ENCODE results near the gene CENPP.

CENPP gene

GRCh38 chr9:92325269-92325990, at the start of gene CENPP, which contains the start of gene NOL8:
Gene CENPP, plus strand, starts transcription at chr9:92325953.
Gene NOL8, minus strand, starts transcription at chr9:92325350. Its CDS starts 1,189 bp downstream, at chr9:92324161.
- peak; percentile 61 to 70 for DNase-seq (ENCODE audit: extremely low read depth in 1 of 2, low read depth in 1 of 2)

- DNase-seq (ENCODE audit: extremely low read depth in 1 of 2, low read depth in 1 of 2), result no peak
Measured at GRCh38 chr9:92276331-92277032, 49.3 kb upstream of the CENPP start.

DNA sequence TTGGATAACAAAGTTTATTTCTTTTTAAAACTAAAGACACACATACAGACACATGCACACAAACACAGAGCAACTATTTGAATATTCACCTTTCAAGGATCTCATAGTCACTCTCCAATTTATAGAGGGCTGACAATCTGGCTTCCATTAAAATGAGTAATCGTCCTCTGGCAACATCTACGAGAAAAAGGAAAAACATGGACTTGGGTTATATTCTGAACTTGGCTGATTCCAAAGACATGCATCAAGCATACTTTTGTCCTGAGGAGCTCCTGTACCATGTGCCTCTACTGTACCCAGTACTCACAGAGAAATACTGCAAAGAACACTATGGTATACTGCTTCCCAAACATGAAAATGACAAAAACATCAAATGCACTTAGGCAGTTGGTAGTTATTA, 47.6 kb upstream of the CENPP start:
- no peak for DNase-seq (ENCODE audit: extremely low read depth in 1 of 2, low read depth in 1 of 2)

DNA sequence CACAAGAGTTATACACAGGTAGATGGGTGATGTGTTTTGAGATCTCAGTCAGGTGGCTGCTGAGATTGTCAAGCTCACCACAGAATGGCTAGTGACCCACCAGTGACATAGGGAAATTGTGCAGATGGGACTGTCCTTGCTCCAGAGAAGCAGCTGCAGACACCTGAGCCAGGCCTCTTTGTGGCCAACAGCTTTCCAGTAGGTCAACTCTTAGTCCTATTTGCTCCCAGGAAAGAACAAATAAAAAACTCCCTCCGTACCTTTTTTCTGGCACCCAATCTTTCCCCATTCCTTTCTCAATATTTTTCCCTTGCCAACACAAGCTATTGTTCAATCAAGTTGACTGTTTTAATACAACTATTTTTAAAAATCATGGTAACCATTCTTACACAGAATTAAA, 46.5 kb upstream of the CENPP start:
- no peak for DNase-seq (ENCODE audit: extremely low read depth in 1 of 2, low read depth in 1 of 2)

- no peak for DNase-seq (ENCODE audit: extremely low read depth in 1 of 2, low read depth in 1 of 2)
Measured at GRCh38 chr9:92289708-92290390, 35.9 kb upstream of the CENPP start.

- no peak for DNase-seq (ENCODE audit: extremely low read depth in 1 of 2, low read depth in 1 of 2)
Measured at GRCh38 chr9:92290785-92291429, 34.8 kb upstream of the CENPP start.

GRCh38 chr9:92291577-92291976, 34.2 kb upstream of the CENPP start:
- no peak for DNase-seq (ENCODE audit: extremely low read depth in 1 of 2, low read depth in 1 of 2)

GRCh38 chr9:92292338-92293074, 33.2 kb upstream of the CENPP start:
- DNase-seq (ENCODE audit: extremely low read depth in 1 of 2, low read depth in 1 of 2), result no peak

DNA sequence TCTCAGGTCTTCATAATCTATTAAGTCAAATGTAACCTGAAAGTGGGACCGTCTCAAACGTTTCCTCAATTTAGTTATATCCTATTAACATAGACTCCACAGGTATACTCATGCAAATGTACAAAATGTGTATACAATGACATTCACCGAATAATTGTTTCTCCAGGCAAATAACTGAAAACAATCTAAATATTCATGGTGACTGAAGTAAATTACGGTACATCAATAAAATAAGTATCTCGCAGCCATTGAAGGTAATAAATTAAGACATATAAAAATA, 32.7 kb upstream of the CENPP start:
- DNase-seq (ENCODE audit: extremely low read depth in 1 of 2, low read depth in 1 of 2), result no peak

DNA sequence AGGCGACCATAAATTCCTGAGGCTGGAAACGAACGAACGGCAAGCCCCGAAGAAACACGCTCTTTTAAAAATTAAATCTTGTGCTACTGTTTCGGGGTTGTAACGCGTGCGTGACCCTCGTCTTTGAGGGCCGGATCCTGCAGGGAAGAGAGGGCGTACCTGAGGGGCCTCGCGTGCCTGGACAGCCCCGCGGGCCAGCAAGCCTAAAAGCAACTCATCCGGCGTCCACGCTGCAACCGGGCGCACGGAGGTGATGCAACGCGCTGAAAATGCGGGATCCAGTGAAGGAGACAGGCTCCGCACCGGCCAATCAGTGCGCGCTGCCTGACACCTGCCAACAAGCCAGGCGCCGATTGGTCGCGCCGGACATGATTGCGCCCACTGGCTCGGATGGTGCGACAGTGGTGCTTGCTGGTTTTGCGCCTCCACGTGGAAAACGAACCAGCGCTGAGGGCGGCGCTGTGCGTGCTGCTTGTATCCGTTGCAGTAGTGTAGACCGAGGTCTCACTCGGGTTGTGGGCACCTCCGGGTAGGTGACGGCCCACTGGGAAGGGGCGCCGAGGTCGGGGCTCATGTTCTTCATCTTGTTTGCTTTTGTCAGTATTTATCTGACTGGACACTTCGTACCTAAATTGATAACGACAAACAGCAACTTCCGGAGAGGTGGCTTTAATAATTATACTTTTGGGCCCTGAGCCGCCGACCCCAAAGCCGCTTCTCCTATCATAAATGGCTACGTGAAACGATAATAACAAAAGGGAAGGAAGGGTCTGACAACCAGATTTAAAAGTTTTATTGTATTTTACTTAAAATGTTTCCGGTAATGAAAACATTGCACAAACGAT, 32.1 kb upstream of the CENPP start, which contains the start of gene IARS1:
TSS of gene IARS1 (minus strand) at position 246 of the 845 bp plus-strand sequence. CDS start 4,278 bp downstream, outside the sequence.
- DNase-seq (ENCODE audit: extremely low read depth in 1 of 2, low read depth in 1 of 2), result peak; percentile 98

DNA sequence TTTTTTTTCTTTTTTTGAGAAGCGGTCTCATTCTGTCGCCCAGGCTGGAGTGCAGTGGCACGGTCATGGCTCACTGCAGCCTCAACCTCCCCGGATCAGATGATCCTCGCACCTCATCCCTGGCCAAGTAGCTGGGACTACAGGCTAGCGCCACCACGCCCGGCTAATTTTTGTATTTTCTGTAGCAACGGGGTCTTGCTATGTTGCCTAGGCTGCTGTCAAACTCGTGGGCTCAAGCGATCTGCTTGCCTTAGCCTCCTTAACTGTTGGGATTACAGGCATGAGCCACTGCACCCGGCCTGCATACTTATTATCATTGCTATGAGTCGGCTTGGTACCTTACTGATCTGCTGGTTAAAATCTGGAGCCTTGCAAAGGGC, 31.5 kb upstream of the CENPP start:
- no peak for DNase-seq (ENCODE audit: extremely low read depth in 1 of 2, low read depth in 1 of 2)

DNA sequence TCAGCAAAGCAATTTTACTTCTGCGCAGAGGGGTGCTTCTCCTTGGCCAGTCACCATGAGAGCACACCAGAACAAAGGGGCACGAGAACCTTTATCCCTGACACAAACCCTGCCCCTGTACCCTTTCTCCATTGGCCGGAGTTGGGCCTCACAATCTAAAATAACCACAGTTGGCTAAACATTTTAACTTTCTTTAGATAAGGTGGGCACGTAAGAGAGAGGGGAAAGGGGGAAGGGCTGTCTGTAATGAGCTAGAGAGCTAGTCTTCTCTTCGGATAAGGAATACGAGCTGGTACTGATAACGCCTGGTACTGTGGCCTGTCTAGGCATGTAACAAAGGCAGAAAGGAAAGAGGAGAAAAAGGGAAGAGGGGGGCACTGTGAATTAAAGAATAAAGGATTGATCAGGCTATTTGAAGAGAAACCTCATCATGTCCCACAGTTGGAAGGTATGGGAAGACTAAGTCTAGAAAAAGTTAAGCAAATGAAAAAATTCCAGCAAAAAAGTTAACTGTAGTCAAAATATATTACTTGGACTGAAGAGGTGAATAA, 30.4 kb upstream of the CENPP start:
- DNase-seq (ENCODE audit: extremely low read depth in 1 of 2, low read depth in 1 of 2), result no peak

DNA sequence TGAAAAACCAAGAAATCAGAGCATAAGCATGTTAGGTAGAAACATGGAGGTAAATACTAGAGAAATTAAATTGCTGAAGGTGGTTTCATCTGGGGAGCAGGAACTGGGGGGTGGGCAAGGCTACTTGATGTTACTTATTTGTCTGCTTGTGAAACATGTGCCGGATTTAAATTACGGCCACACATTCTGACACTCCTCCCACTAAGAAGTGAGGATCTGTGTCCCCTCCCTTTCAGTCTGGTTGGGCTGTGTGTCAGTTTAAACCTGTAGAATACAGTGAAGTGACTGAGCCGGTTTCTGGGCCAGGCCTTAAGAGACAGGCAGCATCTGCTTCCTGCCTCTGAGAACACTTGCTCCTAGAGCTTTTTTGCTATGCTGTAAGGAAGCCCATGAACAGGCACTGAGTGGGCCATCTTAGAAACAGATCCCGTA, 29.9 kb upstream of the CENPP start:
- DNase-seq (ENCODE audit: extremely low read depth in 1 of 2, low read depth in 1 of 2), result no peak

DNA sequence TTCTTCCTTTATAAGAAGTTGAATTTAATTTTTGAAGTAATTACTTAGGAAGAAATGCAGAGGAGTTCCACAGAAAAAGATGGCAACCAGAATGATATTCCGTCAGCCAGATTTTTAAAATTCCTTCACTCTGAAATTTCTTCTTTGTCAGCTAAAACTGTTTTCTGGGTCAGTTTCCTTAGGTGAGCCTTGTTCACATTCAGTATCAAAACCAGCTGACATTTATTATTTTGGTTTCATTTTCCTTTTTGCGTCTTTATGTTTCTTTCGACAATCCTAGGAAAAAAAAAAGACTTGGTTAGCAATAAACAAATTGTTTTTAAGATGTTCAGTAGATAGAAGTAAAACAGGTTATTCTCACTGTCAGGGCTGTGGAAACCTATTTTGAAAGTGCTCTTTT, 28.1 kb upstream of the CENPP start:
- DNase-seq (ENCODE audit: extremely low read depth in 1 of 2, low read depth in 1 of 2), result no peak

DNA sequence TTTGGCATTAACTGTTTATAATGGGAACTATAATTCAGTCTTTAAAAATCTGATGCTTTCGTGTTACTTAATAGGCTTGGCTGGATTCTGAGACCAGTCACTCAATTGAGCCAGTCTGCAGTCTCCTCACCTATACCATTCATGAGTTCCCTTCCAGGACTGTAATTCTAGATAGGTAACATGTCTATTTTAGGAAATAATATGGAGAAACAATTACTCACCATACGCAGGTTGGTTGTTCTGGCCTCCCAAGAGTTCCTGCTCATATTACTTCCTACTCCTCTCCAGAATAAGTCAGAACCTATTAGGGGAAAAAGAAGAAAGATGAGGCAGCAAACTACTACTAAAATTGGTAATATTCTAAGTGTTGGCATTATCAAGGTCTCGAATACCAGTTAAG, 27.7 kb upstream of the CENPP start:
- no peak for DNase-seq (ENCODE audit: extremely low read depth in 1 of 2, low read depth in 1 of 2)

DNA sequence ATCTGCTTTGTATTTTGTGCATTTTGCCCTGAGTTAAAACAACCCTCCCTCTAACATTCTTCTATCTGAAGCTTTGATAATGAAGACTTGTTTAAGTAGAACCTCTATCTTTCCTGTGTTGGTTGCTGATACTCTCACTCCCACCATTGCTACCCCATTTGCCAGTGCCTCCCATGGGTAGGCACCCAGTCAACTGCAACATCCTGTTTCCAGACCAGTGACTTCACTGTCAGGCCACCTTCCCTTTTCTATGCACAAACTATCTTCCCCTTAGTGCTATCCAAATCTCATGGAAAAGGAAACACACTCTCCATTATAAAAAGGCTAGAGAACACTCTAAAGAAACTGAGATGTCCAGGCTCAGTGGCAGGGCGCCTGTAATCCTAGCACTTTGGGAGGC, 26.6 kb upstream of the CENPP start:
- no peak for DNase-seq (ENCODE audit: extremely low read depth in 1 of 2, low read depth in 1 of 2)

- no peak for DNase-seq (ENCODE audit: extremely low read depth in 1 of 2, low read depth in 1 of 2)
Measured at GRCh38 chr9:92300936-92301335, 24.8 kb upstream of the CENPP start.

- no peak for DNase-seq (ENCODE audit: extremely low read depth in 1 of 2, low read depth in 1 of 2)
Measured at GRCh38 chr9:92308893-92309292, 16.9 kb upstream of the CENPP start.

DNA sequence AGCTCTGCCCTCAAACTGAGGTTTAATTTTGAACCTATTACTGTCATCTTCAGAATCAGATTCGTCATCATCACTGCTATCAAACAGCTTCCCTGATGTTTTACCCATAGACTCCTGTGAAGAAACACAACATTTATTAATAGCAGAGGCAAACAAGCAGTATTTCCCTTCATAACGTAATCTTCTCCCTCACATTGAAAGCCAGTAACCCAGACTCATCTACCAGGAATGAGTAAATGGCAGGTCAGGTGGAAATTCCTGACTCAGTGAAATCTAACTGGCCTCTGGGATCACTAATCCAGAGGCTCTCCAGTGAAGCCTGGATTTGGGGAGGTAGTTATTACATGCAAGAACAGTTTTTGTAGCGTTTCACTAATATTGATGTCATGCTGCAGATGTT, 15.2 kb upstream of the CENPP start:
- DNase-seq (ENCODE audit: extremely low read depth in 1 of 2, low read depth in 1 of 2), result no peak
